NCI-H1105 treated with DMSO at 0.1 percent for 48 hours (cell line): ENCODE results near the gene RIPOR1.
A peak's percentile ranks its signal among the peaks of the same experiment; 100 is the strongest.
"Not testable (repeated sequence)": the region's sequence is repeated elsewhere in the genome, so short reads cannot be mapped to it uniquely, and the experiment has no call there.

Source experiments
- DNase-seq: peaks from one replicate; lab custom pipeline; 2025; lab: John Stamatoyannopoulos, UW

The RIPOR1 gene, protein sequence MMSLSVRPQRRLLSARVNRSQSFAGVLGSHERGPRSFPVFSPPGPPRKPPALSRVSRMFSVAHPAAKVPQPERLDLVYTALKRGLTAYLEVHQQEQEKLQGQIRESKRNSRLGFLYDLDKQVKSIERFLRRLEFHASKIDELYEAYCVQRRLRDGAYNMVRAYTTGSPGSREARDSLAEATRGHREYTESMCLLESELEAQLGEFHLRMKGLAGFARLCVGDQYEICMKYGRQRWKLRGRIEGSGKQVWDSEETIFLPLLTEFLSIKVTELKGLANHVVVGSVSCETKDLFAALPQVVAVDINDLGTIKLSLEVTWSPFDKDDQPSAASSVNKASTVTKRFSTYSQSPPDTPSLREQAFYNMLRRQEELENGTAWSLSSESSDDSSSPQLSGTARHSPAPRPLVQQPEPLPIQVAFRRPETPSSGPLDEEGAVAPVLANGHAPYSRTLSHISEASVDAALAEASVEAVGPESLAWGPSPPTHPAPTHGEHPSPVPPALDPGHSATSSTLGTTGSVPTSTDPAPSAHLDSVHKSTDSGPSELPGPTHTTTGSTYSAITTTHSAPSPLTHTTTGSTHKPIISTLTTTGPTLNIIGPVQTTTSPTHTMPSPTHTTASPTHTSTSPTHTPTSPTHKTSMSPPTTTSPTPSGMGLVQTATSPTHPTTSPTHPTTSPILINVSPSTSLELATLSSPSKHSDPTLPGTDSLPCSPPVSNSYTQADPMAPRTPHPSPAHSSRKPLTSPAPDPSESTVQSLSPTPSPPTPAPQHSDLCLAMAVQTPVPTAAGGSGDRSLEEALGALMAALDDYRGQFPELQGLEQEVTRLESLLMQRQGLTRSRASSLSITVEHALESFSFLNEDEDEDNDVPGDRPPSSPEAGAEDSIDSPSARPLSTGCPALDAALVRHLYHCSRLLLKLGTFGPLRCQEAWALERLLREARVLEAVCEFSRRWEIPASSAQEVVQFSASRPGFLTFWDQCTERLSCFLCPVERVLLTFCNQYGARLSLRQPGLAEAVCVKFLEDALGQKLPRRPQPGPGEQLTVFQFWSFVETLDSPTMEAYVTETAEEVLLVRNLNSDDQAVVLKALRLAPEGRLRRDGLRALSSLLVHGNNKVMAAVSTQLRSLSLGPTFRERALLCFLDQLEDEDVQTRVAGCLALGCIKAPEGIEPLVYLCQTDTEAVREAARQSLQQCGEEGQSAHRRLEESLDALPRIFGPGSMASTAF

DNA sequence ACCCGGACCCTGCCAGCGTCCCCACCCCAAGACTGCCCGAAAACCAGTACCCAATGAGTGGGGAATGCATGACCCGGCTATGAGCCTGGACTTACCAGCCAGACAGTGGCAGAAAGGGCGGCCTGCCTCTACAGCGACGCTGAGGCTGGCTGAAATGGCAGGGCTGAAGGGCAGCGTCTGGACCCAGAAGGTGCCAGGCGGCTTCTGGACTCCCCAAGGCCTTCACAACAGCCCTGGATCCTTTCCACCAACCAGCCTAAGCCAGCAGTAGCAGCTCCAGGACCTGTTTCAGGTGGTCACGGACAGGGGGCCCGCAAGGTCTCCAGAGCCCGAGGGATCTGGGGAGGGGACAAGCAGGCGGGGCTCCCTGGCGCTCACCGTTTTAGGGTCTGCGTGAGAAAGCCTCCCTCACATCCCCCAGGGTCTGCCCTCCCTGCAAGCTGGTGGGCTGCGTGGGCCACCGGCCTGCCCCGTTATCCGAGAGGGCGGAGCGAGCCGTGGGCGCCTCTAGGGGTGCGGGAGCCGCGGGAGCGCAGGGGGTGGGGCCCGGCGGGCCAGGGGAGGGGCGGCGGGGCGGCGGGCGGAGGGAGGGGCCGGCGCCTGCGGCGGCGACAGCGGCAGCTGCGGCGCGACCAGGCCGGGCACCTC lies at the start of gene RIPOR1:
Gene RIPOR1 (plus strand): TSS at position 608 of the 648 bp plus-strand sequence. CDS start 9,618 bp downstream, outside the sequence.
- no peak for DNase-seq

DNA sequence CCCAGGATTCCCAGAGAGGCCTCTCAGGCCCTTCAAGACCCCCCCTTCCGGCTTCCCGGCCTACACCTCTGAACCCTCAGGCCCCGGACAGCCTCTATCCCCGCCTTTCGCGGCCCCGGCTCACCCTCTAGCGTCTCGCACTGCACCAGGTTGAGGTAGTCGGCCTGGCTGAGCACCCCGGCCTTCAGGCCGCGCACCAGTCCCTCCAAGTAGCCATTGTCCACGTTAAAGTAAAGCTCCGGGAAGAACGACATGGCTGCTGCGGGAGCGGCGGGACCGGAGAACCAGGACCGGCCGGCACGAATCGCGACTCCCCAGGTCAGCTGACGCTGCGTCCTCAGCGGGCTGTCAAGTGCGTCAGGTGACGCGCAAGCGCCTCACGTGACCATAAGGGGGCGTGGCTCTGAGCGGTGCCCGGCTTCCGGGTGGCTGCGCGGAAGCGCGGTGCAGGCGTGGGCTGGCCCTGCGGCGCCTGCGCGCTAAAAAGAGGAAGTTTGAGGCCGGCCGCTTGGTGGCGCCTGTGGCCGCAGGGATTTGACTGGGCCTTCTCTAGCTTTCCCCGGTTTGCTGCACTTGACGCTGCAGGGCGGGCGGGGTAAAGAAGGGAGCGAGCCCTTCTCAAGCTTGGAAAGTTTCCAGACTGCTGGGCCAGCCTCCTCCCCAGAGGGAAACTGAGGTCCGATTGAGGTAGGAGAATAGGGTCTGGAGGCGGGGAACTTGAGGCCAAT lies 47.6 kb upstream of the RIPOR1 start, which contains the start of gene ATP6V0D1:
Gene ATP6V0D1 (minus strand): TSS at position 325 of the 728 bp plus-strand sequence. CDS start 71 bp downstream, at position 254.
- DNase-seq = peak; percentile 86

DNA sequence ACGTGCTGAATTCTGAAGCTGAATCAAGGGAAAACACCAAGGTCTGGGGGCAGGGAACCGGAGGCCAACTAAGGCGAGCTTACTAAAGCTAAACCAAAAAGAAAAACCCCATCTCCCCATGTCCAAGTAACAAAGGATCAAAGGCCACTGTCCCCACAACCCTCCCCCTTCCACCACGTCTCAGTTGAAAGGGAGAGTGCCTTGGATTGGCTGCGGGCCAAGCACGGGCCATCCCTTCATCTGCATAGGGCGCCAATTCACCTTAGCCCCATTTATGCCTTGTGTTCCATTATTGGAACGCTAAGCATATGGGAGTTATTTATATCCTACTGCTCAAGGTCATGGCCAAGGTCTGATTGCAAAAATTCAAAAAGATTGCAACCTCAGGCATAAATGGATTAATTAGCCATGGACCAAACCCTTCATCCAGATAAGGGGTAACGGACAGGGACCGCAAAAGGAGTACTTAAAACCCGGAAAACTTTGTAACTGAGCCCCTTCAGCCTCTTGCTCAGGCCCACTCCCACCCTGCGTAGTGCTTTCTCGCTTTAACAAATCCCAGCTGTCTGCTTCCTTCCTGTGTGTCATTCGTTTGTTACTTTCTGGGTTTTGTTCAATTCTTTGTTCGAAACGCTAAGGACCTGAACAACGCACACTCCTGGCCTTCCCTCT lies 46.9 kb upstream of the RIPOR1 start:
- DNase-seq = peak; percentile 40

DNA sequence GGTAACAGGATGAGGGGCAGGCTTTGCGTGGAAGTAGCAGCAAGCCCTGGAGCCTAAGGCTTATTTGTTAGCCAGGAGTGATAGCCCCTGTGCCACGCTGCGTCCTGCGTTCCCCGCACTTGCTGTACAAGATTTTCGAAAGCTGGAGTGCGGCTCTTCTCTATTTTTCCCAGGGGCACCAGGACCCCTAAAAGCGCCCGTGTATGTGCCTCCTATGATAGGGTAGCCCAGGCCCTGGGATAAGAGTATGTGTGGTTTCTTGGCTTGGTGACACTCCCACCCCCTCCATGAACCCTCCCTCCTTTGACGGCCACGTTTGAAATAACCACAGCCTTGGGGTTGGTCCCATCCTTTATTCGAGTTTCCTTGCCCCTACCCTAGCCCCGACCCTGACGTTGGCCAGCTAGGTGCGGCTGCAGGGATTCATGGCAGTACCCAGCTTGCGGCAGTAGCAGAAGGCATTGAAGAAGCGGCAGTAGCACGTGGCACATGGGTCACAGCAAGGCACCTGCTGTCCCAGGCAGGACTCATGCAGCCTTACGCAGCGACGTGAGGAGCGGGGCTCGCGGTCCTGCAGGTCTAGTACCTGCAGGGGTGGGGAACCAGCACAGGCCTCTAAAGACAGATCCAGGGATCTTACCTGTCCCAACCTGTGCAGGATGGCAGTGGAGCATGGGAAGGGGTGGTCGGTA lies 46.2 kb upstream of the RIPOR1 start:
- DNase-seq = no peak

DNA sequence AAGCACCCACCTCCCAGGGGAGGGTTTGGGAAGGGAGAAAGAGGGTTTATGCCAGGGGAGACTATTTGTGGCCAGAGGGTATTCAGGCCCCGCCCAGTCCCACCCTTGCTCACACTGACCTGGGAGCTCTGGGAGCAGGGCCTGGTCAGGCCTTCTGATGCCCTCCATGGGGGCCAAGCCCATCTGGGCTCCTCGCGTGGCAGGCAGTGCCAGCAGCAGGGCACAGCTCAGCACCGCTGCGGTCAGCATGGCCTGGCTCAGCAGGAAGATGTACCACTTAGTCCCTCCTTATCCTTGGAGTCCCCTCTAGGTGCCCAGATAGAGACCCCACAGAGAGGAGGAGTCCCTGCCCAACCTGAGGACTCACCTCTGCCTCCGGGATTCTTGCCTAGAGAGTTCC lies 45.5 kb upstream of the RIPOR1 start, which contains the start of gene AGRP:
Gene AGRP (minus strand): TSS at position 398 of the 400 bp plus-strand sequence. CDS start 149 bp downstream, at position 249.
- DNase-seq = no peak

DNA sequence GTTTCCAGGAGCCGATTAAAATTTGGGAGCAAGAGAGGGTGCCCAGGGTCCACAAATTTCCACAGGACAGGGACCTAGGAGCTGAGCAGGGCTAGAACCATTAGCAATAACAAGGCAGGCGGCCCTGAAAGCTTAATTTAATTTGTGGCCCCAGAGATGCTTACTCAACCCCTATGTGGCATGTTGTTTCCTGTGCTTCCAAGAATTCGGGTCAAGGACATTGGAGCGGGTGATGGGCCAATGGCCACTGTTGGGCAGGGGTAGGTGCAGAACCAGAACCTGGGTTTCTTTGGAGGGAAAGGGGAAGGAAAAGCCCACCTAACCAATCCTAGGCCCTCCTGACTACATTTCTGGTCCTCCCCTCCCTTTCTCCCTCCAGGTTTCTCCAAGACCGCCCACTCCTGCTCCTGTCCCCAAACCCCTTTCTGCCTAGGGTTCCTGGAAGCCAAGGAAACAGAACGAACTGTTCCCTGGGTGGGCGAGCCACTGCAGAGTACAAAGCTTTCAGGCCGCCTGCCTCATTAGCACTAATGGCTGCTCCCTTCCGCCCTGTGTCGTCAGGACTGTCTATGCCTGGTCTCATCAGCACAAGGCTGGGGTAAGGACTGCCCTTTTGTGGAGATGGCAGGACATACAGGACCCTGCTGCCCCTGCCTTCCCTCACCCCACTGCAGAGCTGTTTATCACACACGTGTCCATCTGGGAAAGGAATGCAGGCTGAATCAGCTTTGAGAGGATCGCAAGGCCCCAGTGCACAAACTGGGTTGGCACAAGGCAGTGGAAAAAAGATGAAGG lies 44.7 kb upstream of the RIPOR1 start:
- no peak for DNase-seq

DNA sequence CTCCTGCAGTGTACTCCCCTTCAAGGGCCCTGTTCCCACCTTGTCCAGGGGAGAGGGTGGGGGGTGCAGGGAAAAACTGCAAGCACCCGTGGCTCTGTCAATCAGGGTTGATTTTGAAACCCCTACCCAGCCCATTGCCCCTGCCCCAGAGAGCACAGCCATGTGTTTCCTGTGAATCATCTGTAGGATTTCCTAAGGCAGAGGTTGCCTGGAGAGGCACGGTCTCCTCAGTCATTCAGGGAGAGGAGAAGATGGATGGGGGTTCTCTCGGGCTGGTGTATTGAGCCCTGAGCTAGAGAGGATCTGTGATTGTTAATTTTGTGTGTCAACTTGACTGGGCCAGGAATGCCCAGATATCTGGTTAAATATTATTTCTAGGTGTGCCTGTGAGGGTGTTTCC lies 41.8 kb upstream of the RIPOR1 start:
- no peak for DNase-seq

DNA sequence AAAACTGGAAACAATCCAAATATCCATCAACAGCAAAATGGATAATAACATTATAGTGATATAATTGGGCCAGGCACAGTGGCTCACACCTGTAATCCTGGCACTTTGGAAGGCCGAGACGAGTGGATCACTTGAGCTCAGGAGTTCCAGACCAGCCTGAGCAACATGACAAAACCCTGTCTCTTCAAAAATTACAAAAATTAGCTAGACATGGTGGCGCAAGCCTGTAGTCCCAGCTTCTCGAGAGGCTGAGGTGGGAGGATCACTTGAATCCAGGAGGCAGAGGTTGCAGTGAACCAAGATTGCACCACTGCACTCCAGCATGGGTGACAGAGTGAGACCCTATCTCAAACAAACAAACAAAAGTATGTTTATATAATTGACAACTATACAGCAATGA lies 41.1 kb upstream of the RIPOR1 start:
- DNase-seq = not testable (repeated sequence)

DNA sequence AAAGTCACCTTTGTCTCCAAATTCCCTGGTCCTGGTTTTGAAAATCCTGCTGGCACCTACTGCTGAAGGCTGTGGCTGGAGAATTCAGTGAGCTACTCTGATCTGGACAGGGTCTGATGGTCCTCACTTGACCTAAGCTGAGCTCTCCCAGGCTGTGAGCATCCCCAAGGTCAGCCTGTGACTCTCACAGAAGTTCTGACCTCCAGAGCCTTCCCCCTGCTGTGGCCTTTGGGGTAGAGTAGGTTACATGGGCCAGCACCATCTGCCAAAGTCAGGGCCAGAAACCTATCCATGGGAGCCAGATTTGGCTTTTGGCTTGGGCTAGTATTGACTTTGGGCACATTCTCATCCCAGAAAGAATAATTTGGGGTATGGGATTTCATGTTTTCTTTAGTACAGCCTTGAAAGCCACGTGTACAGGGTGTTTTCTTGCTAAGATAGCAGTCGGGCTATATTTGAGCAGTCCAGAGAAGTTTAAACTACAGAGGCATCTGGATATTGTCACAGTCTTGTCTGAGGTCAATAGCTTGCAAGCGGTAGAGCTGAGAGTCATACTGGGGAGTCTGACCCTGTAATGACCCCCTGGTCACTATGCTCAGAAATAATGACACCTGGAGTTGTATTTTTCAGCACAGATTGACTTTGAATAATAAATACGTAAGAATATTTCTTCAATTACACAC lies 39.1 kb upstream of the RIPOR1 start:
- no peak for DNase-seq

DNA sequence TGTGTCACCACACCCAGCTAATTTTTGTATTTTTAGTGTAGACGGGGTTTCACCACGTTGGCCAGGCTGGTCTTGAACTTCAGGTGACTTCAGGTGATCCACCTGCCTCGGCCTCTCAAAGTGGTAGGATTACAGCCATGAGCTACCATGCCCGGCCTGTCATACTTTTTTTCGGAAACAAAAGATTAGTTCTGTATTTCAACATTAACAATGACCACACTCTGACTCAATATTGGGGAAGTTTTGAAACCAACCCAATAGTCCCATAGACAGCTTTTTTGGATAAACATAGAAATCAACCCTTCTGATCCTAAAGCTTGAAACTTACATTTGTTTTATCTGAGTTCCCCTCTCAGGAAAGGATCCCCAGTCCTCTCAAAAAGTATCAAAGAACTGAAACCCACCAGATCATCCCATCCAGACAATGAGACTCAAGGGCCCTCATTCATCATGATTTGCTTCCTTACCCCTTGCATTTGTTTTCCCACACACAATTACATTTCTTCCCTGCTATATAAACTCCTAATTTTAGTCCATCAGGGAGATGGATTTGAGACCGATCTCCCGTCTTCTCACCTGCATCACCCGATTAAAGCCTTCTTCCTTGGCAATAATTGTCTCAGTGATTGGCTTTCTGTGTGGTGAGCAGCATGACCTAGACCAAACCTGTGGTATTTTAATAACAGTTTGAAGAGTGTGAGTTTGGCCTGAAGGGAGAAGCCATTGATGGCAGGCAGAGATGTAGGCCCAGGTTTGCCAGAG lies 38.1 kb upstream of the RIPOR1 start:
- no peak for DNase-seq

DNA sequence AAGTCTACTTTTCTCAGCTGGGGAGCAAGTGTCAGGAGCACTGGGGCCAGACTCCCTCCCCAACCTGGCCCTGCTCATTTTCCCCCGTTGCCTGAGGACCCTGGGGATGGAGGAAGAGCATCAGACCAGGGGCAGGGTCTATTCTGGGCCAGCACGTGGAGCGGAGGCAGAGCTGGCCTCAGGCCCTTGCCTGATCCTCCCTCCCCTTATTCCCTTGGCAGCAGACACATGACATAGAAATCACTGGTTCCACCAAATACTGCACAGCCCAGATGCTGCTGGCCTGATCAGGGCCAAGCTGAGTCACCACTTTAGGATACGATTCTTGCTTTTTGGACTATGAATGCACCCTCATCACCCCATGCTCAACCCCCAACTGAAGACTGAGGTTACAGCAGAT lies 29.5 kb upstream of the RIPOR1 start:
- no peak for DNase-seq

DNA sequence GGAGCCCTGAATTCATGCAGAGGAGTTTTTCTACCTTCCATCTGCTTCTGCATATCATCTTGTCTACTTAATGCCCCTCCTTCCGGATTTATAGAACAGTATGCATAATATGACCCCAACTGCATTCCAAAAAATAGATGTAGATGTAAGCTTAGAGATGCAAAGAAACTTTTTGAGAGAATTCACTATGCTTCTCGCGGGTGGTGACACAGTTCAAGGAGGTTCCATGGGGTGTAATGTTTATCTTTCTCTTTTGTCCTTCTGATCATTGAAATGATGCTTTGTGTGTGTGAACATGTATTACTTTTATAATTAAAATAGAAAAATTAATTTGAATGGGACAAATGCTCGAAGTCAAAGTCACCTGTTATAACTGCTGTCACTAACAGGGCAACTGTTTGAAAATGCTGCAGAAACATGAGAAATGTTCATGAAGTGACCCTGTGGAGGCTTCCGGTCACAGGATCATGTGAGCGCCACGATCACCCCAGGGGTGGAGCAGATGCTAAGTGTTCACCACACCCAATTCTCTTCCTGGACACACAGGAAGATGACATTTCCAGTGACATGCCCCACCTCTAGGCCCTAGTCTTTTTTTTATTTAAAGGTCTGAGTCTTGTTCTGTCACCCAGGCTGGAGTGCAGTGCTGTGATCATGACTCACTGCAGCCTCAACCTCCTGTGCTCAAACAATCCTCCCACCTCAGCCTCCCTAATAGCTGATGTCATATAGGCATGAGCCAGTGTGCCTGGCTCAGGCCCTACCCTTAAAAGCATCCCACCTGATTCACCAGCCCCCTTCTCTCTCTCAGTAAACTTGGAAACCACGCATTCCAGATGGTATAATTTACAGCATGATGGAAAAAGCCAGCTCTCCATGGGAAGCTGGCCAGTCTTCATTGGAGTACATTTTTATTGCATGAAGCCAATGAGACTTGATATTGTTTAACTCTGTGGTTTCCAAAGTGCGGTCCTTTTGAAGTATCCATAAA lies 24.3 kb upstream of the RIPOR1 start:
- no peak for DNase-seq

DNA sequence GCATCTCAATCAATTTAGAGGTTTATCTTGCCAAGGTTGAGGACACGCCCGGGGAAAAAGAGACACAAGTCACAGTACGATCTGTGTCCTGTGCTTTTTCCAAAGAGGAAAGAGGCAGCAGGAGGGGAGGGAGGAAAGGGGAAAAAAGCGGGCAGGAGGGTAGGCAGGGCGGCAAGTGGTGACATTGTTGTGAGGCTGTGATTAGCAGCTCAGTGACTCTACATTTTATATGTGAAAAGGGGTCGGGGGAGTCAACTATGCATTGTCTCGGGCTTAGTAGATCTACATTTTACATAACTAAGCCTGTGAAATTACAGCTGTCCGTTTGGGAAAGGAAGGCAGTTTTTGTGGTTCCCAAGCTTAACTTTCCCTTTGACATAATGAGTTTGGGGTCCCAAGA lies 22.2 kb upstream of the RIPOR1 start:
- DNase-seq = no peak

DNA sequence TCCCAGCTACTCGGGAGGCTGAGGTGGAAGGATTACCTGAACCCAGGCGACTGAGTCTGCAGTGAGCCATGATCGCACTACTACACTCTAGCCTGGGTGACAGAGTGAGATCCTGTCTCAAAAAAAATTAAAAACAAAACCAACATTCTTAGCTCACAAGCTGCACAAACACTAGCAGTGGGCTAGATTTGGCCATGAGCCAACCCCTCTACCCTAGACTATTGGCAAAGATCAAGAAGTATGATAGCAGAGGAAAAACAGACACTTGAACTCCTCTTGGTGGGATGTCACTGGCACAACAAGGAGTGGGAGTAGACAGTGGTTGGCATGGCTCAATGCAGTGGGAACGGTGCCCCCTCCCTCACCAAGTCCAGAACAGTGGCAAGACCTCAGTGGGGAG lies 19.6 kb upstream of the RIPOR1 start:
- DNase-seq = no peak

DNA sequence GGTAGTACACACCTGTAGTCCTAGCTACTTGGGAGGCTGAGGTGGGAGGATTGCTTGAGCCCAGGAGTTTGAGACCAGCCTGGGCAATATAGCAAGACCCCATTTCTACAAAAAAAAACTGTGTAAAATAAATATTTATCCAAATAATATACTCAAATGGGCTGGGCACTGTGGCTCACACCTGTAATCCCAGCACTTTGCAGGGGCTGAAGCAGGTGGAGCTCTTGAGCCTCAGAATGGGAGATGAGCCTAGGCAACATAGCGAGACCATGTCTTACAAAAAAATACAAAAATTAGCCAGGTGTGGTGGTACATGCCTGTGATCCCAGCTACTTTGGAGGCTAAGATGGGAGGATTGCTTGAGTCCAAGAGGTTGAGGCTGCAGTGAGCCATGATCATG lies 14.7 kb upstream of the RIPOR1 start:
- not testable (repeated sequence) for DNase-seq

DNA sequence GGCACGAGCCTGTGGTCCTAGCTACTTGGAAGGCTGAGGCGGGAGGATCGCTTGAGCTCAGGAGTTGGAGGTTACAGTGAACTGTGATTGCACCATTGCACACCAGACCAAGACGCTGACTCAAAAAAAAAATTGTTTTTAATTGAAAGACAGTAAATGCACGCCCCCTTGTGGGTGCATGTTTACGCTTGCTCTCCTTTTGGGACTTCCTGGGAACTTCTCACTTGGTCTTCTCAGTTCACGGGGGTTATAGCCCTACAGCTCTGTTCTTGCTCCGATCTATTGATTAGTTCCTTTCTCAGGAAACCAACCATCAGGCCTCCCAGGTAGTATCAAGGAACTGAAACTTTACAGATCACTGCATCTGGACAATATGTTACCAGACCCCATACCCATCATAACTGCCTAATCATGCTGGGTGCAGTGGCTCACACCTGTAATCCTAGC lies 14.2 kb upstream of the RIPOR1 start:
- DNase-seq = peak; percentile 60
